ENCODE data around the gene GPX4. TPM values are rescaled to one million over a fixed set of nuclear protein-coding genes. Genes with fewer than 3 reads are reported as not detected.

Gene GPX4
- total and polyA plus RNA-seq, 2 of the 13 experiments (the other 11 are each of a cell fraction or from before 2014, with no cell fraction given), result 535 to 613 TPM

DNA sequence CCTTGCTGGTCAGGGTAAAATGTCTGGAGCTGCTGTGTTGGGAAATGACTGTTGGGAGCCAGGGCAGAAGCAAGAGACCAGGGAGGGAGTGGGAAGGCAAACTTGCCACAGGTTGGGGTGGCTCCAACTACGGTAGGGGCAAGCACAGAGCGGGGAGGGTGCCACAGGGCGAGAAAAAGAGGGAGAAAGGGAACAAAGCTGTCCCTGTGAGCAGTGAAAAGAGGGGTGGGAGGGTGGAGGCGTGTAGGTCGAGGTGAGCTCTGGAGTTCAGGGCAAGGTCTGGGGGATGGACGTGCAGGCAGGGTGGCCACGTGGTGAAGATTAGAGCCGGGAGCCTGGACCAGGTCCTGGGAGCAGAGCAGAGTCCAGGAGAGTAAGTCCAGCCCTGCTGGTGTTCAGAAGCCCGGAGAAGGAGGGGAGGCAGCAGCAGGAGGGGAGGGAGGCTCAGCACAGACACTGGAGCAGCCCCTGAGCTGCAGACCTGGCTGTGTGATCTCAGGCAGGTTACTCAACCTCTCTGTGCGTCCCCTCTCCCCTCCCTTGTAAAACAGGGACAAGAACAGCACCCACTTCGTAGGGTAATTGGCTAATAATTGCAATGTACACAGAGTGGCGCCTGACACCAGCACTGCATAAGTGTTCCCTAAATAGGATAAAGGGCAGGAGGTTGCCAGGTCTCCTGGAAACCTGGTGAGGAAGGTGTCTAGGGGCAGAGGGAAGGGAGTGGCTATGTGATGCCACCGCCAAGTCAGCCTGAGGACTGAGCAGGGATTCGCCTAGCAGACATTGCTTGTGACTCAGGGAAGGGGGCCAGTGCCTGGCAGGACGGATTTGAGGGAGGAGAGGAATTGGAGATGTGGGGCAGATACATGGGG, 5.4 kb upstream of the GPX4 start (continued):
- TF ChIP-seq, protein P1, sequence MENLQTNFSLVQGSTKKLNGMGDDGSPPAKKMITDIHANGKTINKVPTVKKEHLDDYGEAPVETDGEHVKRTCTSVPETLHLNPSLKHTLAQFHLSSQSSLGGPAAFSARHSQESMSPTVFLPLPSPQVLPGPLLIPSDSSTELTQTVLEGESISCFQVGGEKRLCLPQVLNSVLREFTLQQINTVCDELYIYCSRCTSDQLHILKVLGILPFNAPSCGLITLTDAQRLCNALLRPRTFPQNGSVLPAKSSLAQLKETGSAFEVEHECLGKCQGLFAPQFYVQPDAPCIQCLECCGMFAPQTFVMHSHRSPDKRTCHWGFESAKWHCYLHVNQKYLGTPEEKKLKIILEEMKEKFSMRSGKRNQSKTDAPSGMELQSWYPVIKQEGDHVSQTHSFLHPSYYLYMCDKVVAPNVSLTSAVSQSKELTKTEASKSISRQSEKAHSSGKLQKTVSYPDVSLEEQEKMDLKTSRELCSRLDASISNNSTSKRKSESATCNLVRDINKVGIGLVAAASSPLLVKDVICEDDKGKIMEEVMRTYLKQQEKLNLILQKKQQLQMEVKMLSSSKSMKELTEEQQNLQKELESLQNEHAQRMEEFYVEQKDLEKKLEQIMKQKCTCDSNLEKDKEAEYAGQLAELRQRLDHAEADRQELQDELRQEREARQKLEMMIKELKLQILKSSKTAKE (CRISPR knock-in tag; IDR thresholded peaks at IDR 0.05; ENCODE audit: borderline replicate concordance), result peak; percentile 83; the same call in 1 of the 2 replicates
- TF ChIP-seq ZZZ3 (CRISPR knock-in tag; IDR thresholded peaks at IDR 0.05; ENCODE audit: borderline replicate concordance), result 0 out of 2 replicates have a peak, but pooled peaks have one; percentile 89
- peak; percentile 77 for TF ChIP-seq NR2F6 (IDR thresholded peaks at IDR 0.05)
- TF ChIP-seq NR2F6 (CRISPR knock-in tag; IDR thresholded peaks at IDR 0.05), result peak; percentile 58; the same call in 1 of the 2 replicates
- peak; percentile 37; the same call in 1 of the 2 replicates for TF ChIP-seq SRY (CRISPR knock-in tag; IDR thresholded peaks at IDR 0.05)
- no peak for TF ChIP-seq TP53 (CRISPR knock-in tag; conservative IDR thresholded peaks at IDR 0.05)
- peak; percentile 95 for TF ChIP-seq ZNF770 (CRISPR knock-in tag; IDR thresholded peaks at IDR 0.05)
- 0 out of 2 replicates have a peak, but pooled peaks have one; percentile 41 for TF ChIP-seq AKAP8 (CRISPR knock-in tag; IDR thresholded peaks at IDR 0.05)
- TF ChIP-seq MEIS1 (CRISPR knock-in tag; IDR thresholded peaks at IDR 0.05; ENCODE audit: borderline replicate concordance), result peak; percentile 90; the same call in 1 of the 2 replicates
- TF ChIP-seq, protein P2, sequence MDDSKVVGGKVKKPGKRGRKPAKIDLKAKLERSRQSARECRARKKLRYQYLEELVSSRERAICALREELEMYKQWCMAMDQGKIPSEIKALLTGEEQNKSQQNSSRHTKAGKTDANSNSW (CRISPR knock-in tag; IDR thresholded peaks at IDR 0.05; ENCODE audit: borderline replicate concordance), result no peak
- TF ChIP-seq ZBTB7B (CRISPR knock-in tag; IDR thresholded peaks at IDR 0.05), result peak; percentile 12; the same call in 1 of the 2 replicates
- 0 out of 2 replicates have a peak, but pooled peaks have one; percentile 49 for TF ChIP-seq JUNB (CRISPR knock-in tag; IDR thresholded peaks at IDR 0.05; ENCODE audit: borderline replicate concordance)
- peak; percentile 60; the same call in 1 of the 2 replicates for TF ChIP-seq ZNF335 (CRISPR knock-in tag; IDR thresholded peaks at IDR 0.05)
- no peak for TF ChIP-seq MYNN (CRISPR knock-in tag; IDR thresholded peaks at IDR 0.05; ENCODE audit: low read depth)
- TF ChIP-seq ZNF430 (CRISPR knock-in tag; IDR thresholded peaks at IDR 0.05), result peak; percentile 78
- no peak; the same call in 1 of the 2 replicates for TF ChIP-seq GMEB1 (CRISPR knock-in tag; IDR thresholded peaks at IDR 0.05; ENCODE audit: borderline replicate concordance)
- TF ChIP-seq ZNF143 (CRISPR knock-in tag; IDR thresholded peaks at IDR 0.05), result no peak; the same call in 1 of the 2 replicates
- peak; percentile 84 for TF ChIP-seq SALL1 (CRISPR knock-in tag; IDR thresholded peaks at IDR 0.05)
- TF ChIP-seq ZEB1 (IDR thresholded peaks at IDR 0.05; ENCODE audit: insufficient replicate concordance, low read depth), result no peak
- TF ChIP-seq BHLHE40 (IDR thresholded peaks at IDR 0.05; ENCODE audit: low read length), result no peak
- TF ChIP-seq ZNF598 (CRISPR knock-in tag; IDR thresholded peaks at IDR 0.05; ENCODE audit: borderline replicate concordance), result no peak
